ENCODE results near the gene DRD4.

DRD4 gene

DNA sequence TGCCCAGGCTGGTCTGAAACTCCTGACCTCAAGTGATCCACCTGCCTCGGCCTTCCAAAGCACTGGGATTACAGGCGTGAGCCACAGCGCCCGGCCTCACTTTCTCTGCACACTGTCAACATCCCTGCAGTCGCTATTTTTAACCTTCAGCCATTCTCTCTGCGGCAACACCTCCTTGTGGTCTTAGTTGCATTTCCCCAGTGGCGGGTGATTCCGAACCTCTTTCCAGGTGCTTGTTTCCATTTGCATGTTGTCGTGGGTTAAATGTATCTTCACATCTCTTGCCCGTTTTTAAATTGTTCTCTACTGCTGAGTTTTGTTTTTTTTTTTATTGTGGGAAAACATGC, 7.9 kb upstream of the DRD4 start:
- Mint-ChIP-seq H3K4me3 (peak overlapping the region; percentile 66), H3K36me3 (ENCODE audit: insufficient read depth) (peaks cover 12% of the 10 kb centered on the region)
- DNase-seq (ENCODE audit: low spot score in 2 of 2), result no peak

DNA sequence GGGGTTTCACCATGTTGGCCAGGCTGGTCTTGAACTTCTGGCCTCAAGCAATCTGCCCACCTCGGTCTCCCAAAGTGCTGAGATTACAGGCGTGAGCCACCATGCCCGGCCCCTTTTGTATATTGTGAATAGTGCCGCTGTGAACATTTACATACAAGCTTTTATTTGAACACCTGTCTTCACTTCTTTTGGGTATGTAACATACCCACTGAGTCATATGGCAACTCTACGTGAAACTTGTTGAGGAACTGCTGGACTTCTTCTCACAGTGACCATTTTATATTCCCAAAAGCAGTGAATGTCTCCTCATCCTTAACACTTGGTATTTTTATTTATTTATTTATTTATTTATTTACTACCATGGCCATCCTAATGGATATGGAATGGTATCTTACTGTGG, 6.2 kb upstream of the DRD4 start:
- DNase-seq (ENCODE audit: low spot score in 2 of 2) (no peak), ATAC-seq (replicated peaks; ENCODE audit: extremely low read depth, poor library complexity, severe bottlenecking) (no peak)
- H3K27ac Mint-ChIP-seq (ENCODE audit: low read depth), result no peak overlapping the region
- no peaks in the 10 kb centered on the region for H3K9me3 Mint-ChIP-seq
- H3K4me1 Mint-ChIP-seq, result peaks cover 22% of the 10 kb centered on the region
- no peak overlapping the region for H3K4me3 Mint-ChIP-seq
- peaks cover 12% of the 10 kb centered on the region for H3K36me3 Mint-ChIP-seq (ENCODE audit: insufficient read depth)
- peaks cover 23% of the 10 kb centered on the region for H3K27me3 Mint-ChIP-seq

More for the DNA sequence above, 7.9 kb upstream of the DRD4 start:
- peak overlapping the region; percentile 91 for H3K27ac Mint-ChIP-seq (ENCODE audit: low read depth)
- peaks cover 23% of the 10 kb centered on the region for H3K27me3 Mint-ChIP-seq
- peaks cover 22% of the 10 kb centered on the region for H3K4me1 Mint-ChIP-seq
- no peaks in the 10 kb centered on the region for H3K9me3 Mint-ChIP-seq
- ATAC-seq (replicated peaks; ENCODE audit: extremely low read depth, poor library complexity, severe bottlenecking), result no peak

DNA sequence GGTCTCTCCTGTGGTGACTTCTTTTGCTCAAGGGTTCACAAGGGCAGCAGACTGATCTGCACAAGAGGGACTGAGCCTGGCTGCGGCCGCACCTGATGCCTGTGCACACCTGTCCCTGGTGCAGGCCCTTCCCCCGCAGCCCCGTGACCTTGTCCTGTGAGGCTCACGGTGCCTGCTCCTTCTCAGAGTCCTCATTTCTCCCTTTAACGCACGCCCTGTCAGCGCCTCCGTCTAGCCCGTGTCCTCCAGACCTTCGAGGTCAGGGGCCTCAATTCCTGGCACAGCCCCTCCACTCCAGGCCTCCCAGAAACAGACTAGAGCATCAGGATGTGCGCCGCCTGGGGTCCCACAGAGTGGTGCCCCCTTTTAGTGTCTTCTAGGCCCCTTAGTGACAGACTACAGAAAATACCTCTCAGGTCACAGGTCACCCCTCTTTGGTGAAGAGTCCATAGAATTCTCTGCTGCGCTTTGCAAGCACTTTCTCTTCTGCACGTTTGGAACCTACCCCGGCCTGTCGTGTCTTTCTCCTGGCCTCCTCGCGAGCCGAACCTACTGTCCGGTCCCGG, 1.0 kb upstream of the DRD4 start:
- Mint-ChIP-seq H3K9me3 (no peaks in the 10 kb centered on the region), H3K36me3 (ENCODE audit: insufficient read depth) (peaks cover 4% of the 10 kb centered on the region), H3K27me3 (peaks cover 18% of the 10 kb centered on the region), H3K27ac (ENCODE audit: low read depth) (no peak overlapping the region), H3K4me3 (no peak overlapping the region), H3K4me1 (peaks cover 11% of the 10 kb centered on the region)
- ATAC-seq (replicated peaks; ENCODE audit: extremely low read depth, poor library complexity, severe bottlenecking) (no peak), DNase-seq (ENCODE audit: low spot score in 2 of 2) (no peak)

DNA sequence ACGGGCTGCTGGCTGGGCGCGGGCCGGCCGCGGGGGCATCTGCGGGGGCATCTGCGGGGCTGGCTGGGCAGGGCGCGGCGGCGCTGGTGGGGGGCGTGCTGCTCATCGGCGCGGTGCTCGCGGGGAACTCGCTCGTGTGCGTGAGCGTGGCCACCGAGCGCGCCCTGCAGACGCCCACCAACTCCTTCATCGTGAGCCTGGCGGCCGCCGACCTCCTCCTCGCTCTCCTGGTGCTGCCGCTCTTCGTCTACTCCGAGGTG, 194 bp downstream of the DRD4 start:
- ATAC-seq (replicated peaks; ENCODE audit: extremely low read depth, poor library complexity, severe bottlenecking) (no peak), DNase-seq (ENCODE audit: low spot score in 2 of 2) (no peak)
- Mint-ChIP-seq H3K4me3 (peak overlapping the region; percentile 58), H3K9me3 (no peaks in the 10 kb centered on the region), H3K27me3 (peaks cover 18% of the 10 kb centered on the region), H3K36me3 (ENCODE audit: insufficient read depth) (peaks cover 6% of the 10 kb centered on the region), H3K27ac (ENCODE audit: low read depth) (peak overlapping the region; percentile 52), H3K4me1 (peaks cover 11% of the 10 kb centered on the region)

DNA sequence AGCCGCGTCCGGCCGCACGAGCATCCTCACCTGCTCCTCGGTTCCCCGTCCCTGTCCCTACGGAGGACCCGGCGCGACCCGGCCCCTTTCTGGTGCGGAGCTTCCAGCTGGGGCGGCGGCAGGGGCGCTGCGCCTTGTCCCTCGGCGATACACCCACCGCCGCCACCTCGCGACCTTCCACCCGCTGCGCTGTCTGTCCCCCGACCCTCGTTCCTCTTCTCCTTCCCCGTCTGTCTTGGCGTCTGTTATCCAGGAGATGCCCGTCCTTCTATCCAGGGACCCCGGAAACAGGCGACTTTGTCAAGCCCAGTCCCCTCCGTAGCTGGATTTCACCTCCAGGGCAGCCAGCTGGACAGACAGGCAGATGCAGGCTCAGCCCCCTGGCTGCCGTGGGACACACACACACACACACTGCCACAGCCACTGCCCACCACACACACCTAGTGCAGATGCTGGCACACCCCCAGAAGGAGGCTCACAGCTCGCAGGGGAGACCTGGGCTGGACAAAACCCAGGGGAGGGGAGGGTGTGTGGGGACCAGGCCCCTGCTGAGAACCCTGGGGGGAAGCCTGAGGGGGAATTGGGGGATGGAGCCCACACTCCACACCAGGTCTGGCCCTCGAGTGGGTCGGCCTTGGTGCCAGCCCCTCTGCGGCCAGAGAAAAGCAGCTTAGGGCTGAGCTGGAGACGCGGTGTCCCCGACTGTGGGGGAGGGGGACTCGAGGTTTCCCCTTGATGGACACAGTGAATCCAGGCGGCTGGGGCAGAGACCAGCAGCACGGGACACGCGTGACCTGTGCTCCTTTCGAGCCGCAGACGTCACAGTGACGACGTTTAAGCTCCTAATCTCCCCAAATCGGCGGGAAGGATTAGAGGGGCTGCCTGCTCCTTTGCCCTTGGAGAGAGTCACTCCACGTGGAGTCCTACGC, 788 bp downstream of the DRD4 start:
- Mint-ChIP-seq H3K4me3 (peak overlapping the region; percentile 58), H3K27me3 (peaks cover 18% of the 10 kb centered on the region), H3K36me3 (ENCODE audit: insufficient read depth) (peaks cover 11% of the 10 kb centered on the region), H3K27ac (ENCODE audit: low read depth) (peak overlapping the region; percentile 52), H3K4me1 (peaks cover 11% of the 10 kb centered on the region), H3K9me3 (no peaks in the 10 kb centered on the region)
- DNase-seq (ENCODE audit: low spot score in 2 of 2) (no peak), ATAC-seq (replicated peaks; ENCODE audit: extremely low read depth, poor library complexity, severe bottlenecking) (no peak)

DNA sequence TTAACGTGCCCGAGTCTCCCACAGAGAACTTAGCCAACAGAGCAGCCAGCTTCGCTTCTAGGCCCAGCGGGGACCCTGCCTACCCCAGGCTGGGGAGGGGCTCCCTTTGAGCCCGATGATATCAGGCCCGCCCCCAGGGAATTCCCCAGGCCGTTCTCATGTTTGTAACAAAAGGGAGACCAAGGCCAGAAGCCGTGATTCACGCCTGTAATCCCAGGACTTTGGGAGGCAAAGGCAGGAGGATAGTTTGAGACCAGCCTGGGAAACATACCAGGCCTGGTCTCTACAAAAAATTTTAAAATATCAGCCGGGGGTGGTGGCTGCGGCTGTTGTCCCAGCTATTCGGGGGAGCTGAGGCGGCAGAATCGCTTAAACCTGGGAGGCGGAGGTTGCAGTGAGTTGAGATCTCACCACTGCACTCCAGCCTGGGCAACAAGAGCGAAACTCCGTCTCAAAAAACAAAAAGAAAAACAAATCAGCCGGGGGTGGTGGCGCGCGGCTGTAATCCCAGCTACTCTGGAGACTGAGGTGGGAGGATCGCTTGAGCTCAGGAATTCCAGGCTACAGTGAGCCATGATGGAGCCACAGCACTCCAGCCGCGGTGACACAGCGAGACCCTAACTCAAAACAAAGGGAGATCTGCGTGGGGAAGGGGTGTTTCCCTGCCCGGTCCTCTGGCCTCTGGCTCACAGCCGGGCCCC, 1.7 kb downstream of the DRD4 start:
- DNase-seq (ENCODE audit: low spot score in 2 of 2) (no peak), ATAC-seq (replicated peaks; ENCODE audit: extremely low read depth, poor library complexity, severe bottlenecking) (no peak)

DNA sequence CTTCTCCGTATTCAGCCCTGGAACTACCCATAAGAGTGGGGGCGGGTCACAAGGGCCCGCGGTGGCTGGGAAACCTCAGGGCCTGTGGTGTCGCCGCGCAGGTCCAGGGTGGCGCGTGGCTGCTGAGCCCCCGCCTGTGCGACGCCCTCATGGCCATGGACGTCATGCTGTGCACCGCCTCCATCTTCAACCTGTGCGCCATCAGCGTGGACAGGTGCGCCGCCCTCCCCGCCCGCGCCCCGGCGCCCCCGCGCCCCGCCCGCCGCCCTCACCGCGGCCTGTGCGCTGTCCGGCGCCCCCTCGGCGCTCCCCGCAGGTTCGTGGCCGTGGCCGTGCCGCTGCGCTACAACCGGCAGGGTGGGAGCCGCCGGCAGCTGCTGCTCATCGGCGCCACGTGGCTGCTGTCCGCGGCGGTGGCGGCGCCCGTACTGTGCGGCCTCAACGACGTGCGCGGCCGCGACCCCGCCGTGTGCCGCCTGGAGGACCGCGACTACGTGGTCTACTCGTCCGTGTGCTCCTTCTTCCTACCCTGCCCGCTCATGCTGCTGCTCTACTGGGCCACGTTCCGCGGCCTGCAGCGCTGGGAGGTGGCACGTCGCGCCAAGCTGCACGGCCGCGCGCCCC, 2.4 kb downstream of the DRD4 start:
- peaks cover 18% of the 10 kb centered on the region for H3K27me3 Mint-ChIP-seq
- H3K36me3 Mint-ChIP-seq (ENCODE audit: insufficient read depth), result peaks cover 12% of the 10 kb centered on the region
- H3K27ac Mint-ChIP-seq (ENCODE audit: low read depth), result no peak overlapping the region
- H3K4me3 Mint-ChIP-seq, result no peak overlapping the region
- H3K4me1 Mint-ChIP-seq, result peaks cover 11% of the 10 kb centered on the region
- no peaks in the 10 kb centered on the region for H3K9me3 Mint-ChIP-seq
- ATAC-seq (replicated peaks; ENCODE audit: extremely low read depth, poor library complexity, severe bottlenecking) (no peak), DNase-seq (ENCODE audit: low spot score in 2 of 2) (no peak)

More for the DNA sequence above, 1.7 kb downstream of the DRD4 start:
- Mint-ChIP-seq H3K9me3 (no peaks in the 10 kb centered on the region), H3K4me3 (peak overlapping the region; percentile 16), H3K27me3 (peaks cover 18% of the 10 kb centered on the region), H3K36me3 (ENCODE audit: insufficient read depth) (peaks cover 12% of the 10 kb centered on the region), H3K4me1 (peaks cover 11% of the 10 kb centered on the region), H3K27ac (ENCODE audit: low read depth) (no peak overlapping the region)

DNA sequence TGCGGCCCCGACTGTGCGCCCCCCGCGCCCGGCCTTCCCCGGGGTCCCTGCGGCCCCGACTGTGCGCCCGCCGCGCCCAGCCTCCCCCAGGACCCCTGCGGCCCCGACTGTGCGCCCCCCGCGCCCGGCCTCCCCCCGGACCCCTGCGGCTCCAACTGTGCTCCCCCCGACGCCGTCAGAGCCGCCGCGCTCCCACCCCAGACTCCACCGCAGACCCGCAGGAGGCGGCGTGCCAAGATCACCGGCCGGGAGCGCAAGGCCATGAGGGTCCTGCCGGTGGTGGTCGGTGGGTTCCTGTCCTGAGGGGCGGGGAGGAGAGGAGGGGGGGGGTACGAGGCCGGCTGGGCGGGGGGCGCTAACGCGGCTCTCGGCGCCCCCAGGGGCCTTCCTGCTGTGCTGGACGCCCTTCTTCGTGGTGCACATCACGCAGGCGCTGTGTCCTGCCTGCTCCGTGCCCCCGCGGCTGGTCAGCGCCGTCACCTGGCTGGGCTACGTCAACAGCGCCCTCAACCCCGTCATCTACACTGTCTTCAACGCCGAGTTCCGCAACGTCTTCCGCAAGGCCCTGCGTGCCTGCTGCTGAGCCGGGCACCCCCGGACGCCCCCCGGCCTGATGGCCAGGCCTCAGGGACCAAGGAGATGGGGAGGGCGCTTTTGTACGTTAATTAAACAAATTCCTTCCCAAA, 3.1 kb downstream of the DRD4 start:
- Mint-ChIP-seq H3K27ac (ENCODE audit: low read depth) (no peak overlapping the region), H3K27me3 (peaks cover 18% of the 10 kb centered on the region), H3K4me3 (no peak overlapping the region), H3K4me1 (peaks cover 11% of the 10 kb centered on the region), H3K36me3 (ENCODE audit: insufficient read depth) (peaks cover 12% of the 10 kb centered on the region), H3K9me3 (no peaks in the 10 kb centered on the region)
- DNase-seq (ENCODE audit: low spot score in 2 of 2) (no peak), ATAC-seq (replicated peaks; ENCODE audit: extremely low read depth, poor library complexity, severe bottlenecking) (no peak)

DNA sequence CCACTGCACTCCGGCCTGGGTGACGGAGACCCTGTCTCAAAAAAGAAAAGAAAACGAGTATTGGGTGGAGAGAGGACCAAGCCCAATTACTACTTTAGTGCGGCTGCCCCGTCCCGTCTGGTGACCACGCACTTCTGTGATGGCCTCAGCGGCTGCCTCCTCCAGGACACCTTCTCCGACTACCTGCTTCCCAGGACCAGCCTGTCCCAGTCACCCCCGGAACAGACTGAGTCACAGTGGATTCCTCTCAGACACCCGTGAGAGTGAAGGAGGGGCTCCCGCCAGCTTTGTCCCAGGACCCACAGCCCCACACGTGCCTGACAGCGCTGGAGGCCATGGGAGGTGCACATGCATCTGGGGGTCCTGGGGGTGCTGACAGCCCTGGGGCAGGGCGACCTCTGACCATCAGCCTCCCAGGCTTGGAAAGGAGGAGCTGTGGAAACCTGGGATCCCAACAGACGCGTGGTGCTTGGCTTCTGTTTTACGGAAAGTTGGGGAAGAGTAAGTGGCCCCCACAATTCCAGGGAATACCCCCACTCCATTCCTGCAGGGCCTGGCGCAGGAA, 4.8 kb downstream of the DRD4 start:
- no peaks in the 10 kb centered on the region for H3K9me3 Mint-ChIP-seq
- H3K27me3 Mint-ChIP-seq, result peaks cover 18% of the 10 kb centered on the region
- H3K4me1 Mint-ChIP-seq, result peaks cover 11% of the 10 kb centered on the region
- peaks cover 17% of the 10 kb centered on the region for H3K36me3 Mint-ChIP-seq (ENCODE audit: insufficient read depth)
- no peak overlapping the region for H3K4me3 Mint-ChIP-seq
- DNase-seq (ENCODE audit: low spot score in 2 of 2) (no peak), ATAC-seq (replicated peaks; ENCODE audit: extremely low read depth, poor library complexity, severe bottlenecking) (no peak)
- H3K27ac Mint-ChIP-seq (ENCODE audit: low read depth), result no peak overlapping the region

DNA sequence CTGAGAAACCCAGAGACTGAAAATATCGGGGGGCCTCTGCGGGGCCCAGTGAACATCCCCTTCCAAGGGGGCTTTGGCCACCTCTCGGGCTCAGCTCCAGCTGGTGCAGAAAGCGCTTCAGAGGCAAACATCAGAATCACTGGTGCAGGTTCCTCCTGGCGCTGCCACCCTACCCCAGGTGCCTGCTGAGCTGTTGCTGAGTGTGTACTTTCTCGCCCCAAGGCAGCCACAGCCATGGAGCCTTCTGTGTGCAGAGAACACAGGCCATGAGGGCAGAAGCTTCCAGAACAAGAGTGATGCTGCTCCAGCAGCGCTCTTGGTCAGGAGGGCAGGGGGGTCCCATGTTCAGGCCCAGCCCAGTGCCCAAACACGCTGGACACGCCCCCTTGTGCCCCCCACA, 6.3 kb downstream of the DRD4 start:
- Mint-ChIP-seq H3K4me3 (no peak overlapping the region), H3K36me3 (ENCODE audit: insufficient read depth) (peaks cover 18% of the 10 kb centered on the region), H3K4me1 (peaks cover 5% of the 10 kb centered on the region), H3K27ac (ENCODE audit: low read depth) (no peak overlapping the region), H3K9me3 (no peaks in the 10 kb centered on the region), H3K27me3 (peaks cover 7% of the 10 kb centered on the region)
- ATAC-seq (replicated peaks; ENCODE audit: extremely low read depth, poor library complexity, severe bottlenecking), result no peak
- DNase-seq (ENCODE audit: low spot score in 2 of 2), result no peak

DNA sequence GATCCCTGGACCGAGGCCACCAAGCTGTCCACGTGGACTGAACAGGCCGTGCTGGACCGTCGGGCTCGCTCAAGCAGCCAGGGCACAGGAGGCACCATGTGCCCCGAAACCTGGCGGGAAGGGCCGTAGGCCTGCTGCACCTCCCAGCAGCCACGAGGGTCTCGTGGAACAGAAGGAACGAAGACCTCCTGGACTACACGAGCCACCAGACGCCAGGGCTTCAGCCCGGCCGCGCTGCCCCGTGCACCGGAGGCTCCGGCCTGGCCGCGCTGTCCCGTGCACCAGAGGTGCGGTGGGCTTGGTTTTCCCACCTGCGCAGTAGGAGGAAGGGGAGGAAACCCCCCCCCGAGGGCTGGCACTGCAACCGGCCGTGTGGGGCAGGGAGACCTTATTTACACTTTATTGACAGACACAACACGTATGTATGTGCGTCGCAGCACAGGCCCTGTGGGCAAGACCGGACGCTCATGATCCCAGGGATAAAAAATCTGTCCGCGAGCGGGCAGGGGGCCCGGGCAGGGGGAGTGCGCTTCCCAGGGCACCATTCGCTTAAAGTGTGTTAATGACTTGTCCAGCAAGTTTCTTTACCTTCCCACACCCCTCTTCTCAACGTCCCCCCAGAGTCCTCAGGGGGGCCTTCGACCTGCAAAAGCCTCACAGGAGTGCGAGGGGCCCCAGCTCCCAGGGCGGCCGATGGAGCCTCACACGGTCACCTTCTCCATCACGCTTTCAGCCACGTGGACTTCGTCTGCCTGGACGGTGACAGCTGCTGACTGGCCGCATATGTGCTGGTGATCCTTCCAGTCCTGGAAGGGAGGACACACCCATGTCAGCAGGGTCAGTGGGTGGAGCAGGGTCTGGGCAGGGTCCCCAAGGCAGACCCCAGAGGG, 7.0 kb downstream of the DRD4 start:
- no peak for DNase-seq (ENCODE audit: low spot score in 2 of 2)
- H3K36me3 Mint-ChIP-seq (ENCODE audit: insufficient read depth), result peaks cover 18% of the 10 kb centered on the region

More for the DNA sequence above, 7.0 kb downstream of the DRD4 start:
- peaks cover 5% of the 10 kb centered on the region for H3K4me1 Mint-ChIP-seq
- no peak overlapping the region for H3K27ac Mint-ChIP-seq (ENCODE audit: low read depth)
- no peak overlapping the region for H3K4me3 Mint-ChIP-seq
- no peaks in the 10 kb centered on the region for H3K27me3 Mint-ChIP-seq
- ATAC-seq (replicated peaks; ENCODE audit: extremely low read depth, poor library complexity, severe bottlenecking), result no peak
- H3K9me3 Mint-ChIP-seq, result no peaks in the 10 kb centered on the region
